ENCODE results near the gene TRMT61A.
A peak's percentile ranks its signal among the peaks of the same experiment; 100 is the strongest.

The TRMT61A gene

DNA sequence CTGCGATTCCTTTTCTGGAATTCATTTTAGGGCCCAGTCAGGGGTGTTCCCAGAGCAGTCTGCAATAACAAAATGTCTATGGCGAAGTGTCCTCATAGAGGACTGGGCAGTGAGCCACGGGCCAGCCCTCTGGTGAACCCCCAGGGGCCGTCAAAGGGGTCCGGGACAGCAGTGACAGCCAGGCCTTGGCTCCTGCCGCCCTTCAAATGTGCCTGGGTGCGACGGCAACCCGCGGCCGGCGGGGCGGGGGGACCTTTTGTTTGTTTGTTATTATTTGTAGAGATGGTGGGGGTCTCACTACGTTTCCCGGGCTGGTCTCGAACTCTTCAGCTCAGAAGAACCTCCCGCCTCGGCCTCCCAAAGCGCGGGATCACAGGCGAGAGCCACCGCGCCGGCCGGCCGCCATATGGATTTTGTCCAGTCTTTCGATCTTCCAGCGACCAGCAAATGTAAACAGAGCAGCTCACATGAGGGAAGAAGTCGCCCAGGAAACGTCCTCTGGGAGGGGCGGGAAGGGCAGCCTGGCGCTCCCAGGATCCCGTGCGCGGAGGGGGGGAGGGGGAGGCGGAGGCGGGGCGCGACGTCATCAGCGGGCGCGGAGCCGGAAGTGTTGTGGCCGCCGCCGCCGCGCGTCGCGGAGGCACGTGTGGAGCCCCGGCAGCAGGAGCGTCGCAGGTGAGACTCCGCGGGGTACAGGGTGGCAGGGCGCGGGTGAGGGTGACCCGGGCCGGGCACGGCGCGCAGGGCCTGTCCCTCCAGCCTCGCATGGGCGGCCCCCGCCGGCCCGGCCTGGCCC is at the start of gene TRMT61A:
TRMT61A (plus strand) TSS at position 610 of the 796 bp plus-strand sequence. CDS start 783 bp downstream, outside the sequence.
- peak; percentile 96 for DNase-seq

DNA sequence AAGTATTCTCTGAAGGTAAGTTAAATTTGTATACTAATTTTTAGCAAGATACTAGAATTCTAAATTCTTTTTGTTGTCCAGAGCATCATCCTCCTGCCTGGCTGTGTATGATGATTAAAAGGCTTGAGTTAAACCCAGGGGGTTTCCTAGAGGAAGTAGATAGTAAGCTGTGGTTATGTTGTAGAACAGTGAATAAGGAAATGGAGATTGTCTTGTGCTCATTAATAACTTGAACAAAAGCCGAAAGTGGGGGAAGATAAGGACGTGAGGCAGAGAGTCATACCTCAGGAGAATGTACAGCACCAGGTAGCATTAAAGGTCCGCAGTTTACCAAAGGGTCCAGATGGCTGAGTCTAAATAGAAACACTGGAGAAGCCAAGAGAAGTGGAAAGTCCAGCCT is 48.4 kb upstream of the TRMT61A start:
- DNase-seq: no peak

DNA sequence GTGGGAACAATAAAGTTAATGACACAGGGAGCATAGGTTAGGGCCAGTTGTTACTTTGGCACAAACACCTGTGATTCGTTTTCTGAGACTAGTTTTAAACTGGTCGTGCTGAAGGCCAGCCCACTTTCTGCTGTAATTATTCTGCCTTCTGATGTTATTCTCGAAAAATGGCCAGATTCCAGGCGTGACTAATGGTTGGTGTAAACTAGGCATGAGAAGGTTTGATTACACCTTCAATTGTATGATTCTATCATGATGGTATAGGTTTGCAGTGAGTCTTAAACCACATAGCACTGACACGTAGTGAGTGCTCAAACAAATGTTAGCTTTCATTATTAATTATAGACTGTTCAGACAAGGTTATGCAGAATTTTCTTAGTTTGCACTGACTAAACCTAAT is 45.4 kb upstream of the TRMT61A start:
- no peak for DNase-seq

GRCh38 chr14:103485504-103485903 is 43.5 kb upstream of the TRMT61A start:
- DNase-seq: no peak

GRCh38 chr14:103488071-103488470 is 40.9 kb upstream of the TRMT61A start:
- no peak for DNase-seq

- DNase-seq: no peak
Observed at GRCh38 chr14:103488960-103489359, 40.0 kb upstream of the TRMT61A start.

GRCh38 chr14:103489621-103490020 is 39.4 kb upstream of the TRMT61A start:
- no peak for DNase-seq

- no peak for DNase-seq
Observed at GRCh38 chr14:103491691-103492090, 37.3 kb upstream of the TRMT61A start.

- DNase-seq: no peak
Observed at GRCh38 chr14:103492156-103492925, 36.7 kb upstream of the TRMT61A start.

DNA sequence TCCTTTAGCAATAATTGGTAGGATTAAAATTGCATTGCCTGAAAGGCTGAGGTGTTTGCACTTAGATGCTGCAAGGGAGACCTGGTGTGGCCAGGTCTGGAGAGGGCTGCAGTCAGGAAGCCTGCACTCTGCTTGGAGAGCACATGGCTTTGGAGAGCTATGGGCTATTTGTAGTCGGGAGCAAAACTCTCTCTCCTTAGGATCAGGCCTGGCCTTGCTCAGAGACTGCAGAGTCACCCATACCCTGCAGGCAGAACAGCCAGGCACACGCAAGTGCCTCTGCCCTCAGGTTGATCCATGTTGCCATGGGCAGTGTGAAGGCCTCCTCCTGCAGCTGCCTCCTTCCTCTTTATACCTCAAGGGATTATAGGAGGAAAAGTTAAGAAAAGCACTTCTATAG is 33.1 kb upstream of the TRMT61A start:
- no peak for DNase-seq

- DNase-seq: no peak
Observed at GRCh38 chr14:103496776-103497175, 32.2 kb upstream of the TRMT61A start.

DNA sequence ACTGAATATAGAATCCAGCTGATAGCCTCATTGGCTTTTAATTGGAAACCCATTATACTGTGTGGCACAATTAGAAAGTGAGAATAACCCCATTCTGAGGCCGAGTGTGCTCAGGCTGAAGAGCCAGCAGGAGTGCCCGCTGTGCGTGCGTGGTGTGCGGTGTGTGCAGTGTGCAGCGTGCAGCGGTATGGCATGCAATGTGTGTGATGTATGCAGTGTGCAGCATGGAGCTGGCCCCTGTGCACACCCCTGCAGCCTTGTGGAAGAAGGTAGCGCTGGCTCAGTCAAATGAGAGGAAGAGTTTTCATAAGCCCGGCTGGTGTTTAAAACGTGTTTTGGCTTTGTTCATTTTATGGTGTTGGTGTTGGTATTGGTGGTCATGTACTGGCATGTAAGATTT is 29.3 kb upstream of the TRMT61A start:
- no peak for DNase-seq

DNA sequence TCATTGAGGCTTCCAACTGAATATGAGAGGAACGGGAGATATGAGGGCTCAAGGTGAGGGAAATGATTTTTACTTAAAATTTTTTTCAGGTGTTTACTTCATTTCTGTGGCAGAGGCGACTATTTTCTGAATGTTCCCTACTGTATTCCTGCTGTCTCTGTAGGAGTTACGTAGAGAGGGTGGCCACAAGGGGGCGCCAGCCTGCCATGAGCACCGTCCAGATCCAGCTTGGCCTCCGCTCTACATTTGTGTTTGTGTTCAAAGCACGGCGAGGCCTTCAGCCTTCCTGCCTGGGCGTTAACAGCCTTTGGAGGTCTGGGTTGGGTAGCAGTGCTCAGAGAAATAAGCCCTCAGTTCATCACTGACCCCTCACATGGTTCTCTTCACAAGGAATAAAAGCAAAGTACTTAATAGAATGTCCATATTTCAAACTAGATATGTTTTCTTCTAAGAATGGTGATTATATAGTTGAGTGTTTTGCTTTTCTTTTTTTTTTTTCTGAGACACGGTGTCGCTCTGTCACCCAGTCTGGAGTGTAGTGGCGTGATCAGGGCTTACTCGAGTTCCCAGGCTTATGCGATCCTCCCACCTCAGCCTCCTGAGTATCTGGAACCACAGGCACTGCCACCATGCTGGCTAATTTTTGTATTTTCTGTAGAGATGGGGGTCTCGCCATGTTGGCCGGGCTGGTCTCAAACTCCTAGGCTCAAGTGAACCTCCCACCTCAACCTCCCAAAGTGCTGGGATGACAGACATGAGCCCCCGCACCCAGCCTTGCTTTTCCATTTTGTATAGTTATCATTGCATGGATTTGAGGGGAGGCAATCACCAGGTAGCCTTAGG is 28.6 kb upstream of the TRMT61A start:
- DNase-seq: peak; percentile 91

DNA sequence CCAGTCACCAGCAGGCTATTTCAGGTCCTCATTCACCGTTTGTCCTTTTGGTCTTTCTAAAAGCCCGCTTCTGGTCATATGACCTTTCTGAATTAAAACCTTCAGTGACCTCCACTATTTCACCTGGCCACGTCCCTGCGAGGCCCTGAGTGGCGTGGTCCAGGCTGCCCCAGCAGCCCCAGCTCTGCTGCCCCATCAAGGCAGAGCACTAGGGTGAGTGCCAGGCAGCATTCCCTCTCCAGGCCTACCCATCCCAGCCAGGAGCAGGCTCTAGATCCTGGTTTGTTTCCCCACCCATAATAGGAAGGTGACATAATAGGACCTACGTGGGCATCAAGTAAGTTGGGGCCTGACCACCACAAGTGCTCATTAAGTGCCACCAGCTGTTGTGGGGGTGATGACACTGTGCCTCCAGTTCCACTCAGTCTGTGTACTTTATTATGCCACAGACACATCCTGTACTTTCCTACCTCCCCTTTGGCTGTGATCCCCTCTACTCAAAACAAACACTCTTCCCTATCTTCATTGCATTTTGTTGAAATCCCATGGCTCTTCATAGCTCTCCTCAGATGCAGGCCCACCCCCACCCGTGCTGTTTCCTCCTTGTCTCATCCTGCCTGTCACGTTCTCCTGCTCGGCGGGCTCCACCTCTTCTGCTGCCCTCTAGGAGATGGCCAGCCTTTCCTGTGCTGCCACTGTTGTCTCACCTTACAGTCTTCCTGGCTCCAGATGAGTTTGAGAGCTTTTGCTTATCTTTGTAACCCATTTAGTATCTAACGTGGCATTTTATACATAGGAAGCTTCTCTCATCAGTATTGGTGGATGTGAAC is 27.7 kb upstream of the TRMT61A start:
- DNase-seq: no peak

DNA sequence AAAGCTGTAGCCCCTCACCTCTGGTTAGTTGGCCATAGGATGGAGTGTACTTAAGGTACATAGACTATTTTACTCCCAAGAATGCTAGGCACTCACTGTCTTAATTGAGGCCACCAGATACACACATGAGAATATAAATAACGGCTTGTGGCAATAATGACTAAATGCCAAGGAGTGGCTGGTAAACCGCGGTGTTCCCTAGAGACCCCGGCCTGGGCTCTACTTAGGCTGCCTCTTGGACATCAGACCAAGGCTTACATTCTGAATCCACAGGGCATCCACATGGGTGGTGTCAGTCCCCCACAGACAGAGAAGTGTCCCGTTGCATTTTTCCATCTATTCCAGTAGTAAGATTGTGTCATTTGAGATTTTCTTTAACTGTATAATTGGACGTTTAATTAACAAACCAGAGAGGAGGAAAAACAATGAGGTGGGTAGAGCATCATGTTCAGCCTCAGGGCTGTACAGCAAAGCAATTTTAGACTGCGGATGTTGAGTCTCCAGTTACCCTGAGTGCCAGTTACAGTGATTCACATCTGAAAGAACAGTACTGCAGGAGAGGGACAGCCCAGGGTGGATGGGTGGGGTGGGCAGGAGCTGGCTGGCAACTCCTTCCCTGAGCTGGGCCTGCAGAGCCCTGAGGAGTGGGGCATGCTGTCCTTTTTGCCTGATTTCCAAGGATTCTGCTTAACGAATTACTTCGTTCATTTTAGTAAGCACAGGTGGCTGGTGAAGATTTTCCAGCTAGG is 26.9 kb upstream of the TRMT61A start:
- no peak for DNase-seq

GRCh38 chr14:103502877-103503276 is 26.1 kb upstream of the TRMT61A start:
- DNase-seq: no peak

GRCh38 chr14:103503296-103503695 is 25.7 kb upstream of the TRMT61A start:
- DNase-seq: no peak

DNA sequence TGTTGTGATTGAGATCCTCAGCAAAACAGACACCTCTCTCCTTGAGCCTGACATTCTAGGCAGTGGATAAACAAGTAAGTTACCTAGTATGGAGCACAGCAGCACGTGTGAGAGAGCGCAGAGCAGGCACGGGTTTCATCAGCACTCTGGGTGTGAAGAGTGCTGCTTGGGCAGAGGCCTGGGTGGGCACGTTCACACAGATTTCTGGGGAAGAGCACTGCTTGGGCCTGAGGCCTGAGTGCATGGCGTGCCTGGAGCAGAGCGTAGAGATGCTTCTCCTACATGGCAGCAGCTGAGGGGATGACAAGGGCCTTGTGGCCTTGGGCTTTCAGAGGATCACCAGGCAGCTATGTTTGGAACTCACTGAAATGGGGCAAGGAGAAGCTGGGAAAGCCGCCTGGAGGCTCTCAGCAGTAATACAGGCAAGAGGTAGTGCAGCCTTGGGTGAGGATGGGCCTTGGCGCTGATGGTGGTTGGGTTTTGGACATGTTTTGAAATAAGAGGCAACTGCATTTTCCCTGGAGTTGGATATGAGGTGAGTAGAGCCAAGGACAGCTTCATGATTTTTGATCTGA is 23.9 kb upstream of the TRMT61A start:
- DNase-seq: no peak

GRCh38 chr14:103507751-103508150 is 21.2 kb upstream of the TRMT61A start:
- no peak for DNase-seq

DNA sequence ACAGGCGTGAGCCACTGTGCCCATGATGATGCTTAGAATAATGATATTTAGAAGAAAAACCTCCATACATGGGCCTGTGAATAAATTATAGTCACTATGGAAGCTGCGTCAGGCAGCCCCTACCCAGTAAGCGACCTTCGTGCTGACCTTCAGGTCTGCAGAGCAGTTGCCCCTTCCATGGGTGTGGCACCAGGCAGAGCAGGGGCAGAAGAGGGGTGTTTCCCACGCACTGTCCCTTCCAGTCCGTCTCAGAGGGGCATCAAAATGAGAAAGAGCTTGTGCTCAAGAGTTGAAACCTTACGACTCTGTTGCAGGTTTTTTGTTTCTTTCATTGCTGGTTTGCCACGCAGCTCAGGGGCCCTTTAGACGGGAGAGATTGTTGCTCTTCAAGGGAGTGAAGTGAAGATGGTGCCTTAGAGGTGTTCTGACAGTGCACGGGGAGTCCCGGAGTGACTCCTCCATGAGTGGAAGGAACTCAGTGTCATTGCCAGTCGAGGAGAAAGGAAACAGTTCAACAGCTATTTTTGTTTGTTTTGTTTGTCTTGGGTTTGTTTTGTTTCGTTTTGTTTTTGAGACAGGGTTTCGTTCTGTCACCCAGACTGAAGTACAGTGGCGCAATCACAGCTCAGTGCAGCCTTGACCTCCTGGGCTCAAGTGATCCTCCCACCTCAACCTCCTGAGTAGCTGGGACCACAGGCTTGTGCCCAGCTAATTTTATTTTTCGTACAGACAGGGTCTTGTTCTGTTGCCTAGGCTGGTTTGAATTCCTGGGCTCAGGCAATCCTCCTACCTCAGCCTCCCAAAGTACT is 20.3 kb upstream of the TRMT61A start:
- DNase-seq: no peak

Measured in right forelimb (tissue), 1 donor.